Measurements from ENCODE around the gene TBL1XR1. TPM values are rescaled to one million over a fixed set of nuclear protein-coding genes. Genes with fewer than 3 reads are reported as not detected.
A peak's percentile ranks its signal among the peaks of the same experiment; 100 is the strongest.

TBL1XR1 gene
- total and polyA plus RNA-seq, 2 of the 8 experiments (the other 6 are each of a cell fraction or from before 2014, with no cell fraction given), result 28.1 to 147 TPM

- Histone ChIP-seq H3K79me1 (ENCODE audit: low read depth, low read length) (no peaks in the 10 kb centered on the region), H2BK5ac (ENCODE audit: low read depth, low read length) (no peak overlapping the region), H3K27ac (ENCODE audit: low read depth, low read length) (no peak overlapping the region), H2AK5ac (ENCODE audit: low read depth, low read length) (no peak overlapping the region), H3K18ac (ENCODE audit: extremely low read depth, low read length) (no peak overlapping the region), H3K9ac (replicated peaks in 1 of 4; ENCODE audit: extremely low read depth in 1 of 4, low read depth in 3 of 4, low read length in 3 of 4) (no peak overlapping the region), H3K9me3 (ENCODE audit: insufficient read depth in 2 of 2, low read depth in 1 of 2, low read length in 1 of 2) (no peaks in the 10 kb centered on the region), H2BK12ac (ENCODE audit: low read depth, low read length) (no peak overlapping the region), H3K4me1 (replicated peaks in 1 of 4; ENCODE audit: control insufficient read depth in 3 of 4, insufficient read depth in 4 of 4, low read length in 3 of 4) (peaks cover 0 to 13% (median 5%) of the 10 kb centered on the region in 4 experiments; a peak in 4 of 7 replicates), H3K4me3 (ENCODE audit: extremely low read depth in 1 of 4, insufficient read depth in 2 of 4, low read depth in 3 of 4, low read length in 4 of 4) (peak overlapping the region in 1 of 4 experiments; percentile 22; a peak in 1 of 8 replicates), H4K5ac (ENCODE audit: insufficient read length, low read depth, low read length) (no peak overlapping the region), H3K23me2 (ENCODE audit: low read depth, low read length) (no peaks in the 10 kb centered on the region), H3K4ac (replicated peaks; ENCODE audit: insufficient read length, low read depth, low read length) (no peak overlapping the region), H3K56ac (replicated peaks; ENCODE audit: insufficient read length, low read depth, low read length) (no peak overlapping the region), H4K8ac (ENCODE audit: extremely low read depth, insufficient read depth, low read length) (no peak overlapping the region), H3K4me2 (ENCODE audit: insufficient read depth in 1 of 2, low read depth in 2 of 2, low read length in 2 of 2) (no peak overlapping the region; a peak in 1 of 4 replicates), H2BK120ac (replicated peaks; ENCODE audit: low read depth, low read length) (no peak overlapping the region), H3K79me2 (ENCODE audit: control insufficient read depth in 1 of 2, insufficient read depth in 2 of 2, low read length in 2 of 2) (peaks cover 28 to 99% of the 10 kb centered on the region in 2 experiments), H4K91ac (replicated peaks; ENCODE audit: insufficient read length, low read length) (no peak overlapping the region), H4K20me1 (replicated peaks in 1 of 2; ENCODE audit: control insufficient read depth in 1 of 2, insufficient read depth in 2 of 2, low read length in 2 of 2) (peaks cover 14 to 20% of the 10 kb centered on the region in 2 experiments), H3K14ac (ENCODE audit: insufficient read length) (no peak overlapping the region), H2AFZ (ENCODE audit: low read length) (no peak overlapping the region), H3K27me3 (replicated peaks in 1 of 4; ENCODE audit: control insufficient read depth in 3 of 4, extremely low read depth in 1 of 4, insufficient read depth in 3 of 4, low read length in 3 of 4) (no peaks in the 10 kb centered on the region), H2BK15ac (ENCODE audit: low read length) (no peak overlapping the region), H3K23ac (ENCODE audit: insufficient read length) (no peak overlapping the region), H3K36me3 (ENCODE audit: control insufficient read depth in 2 of 4, insufficient read depth in 4 of 4, low read length in 3 of 4) (no peaks in the 10 kb centered on the region; a peak in 1 of 8 replicates), H2BK20ac (ENCODE audit: low read length) (no peak overlapping the region)
- FAIRE-seq (no peak), DNase-seq (ENCODE audit: low read depth in 1 of 2, low spot score in 2 of 2) (no peak)
- no peak for TF ChIP-seq EGR1 (IDR thresholded peaks at IDR 0.05; ENCODE audit: borderline replicate concordance, low read depth, low read length)
- TF ChIP-seq CEBPB (IDR thresholded peaks at IDR 0.05; ENCODE audit: low read depth, low read length), result no peak
- ChIA-PET CTCF (ENCODE audit: partially characterized antibody) (interaction anchor here (1.0 kb wide), 1 partner anchor 50 kb away, joined by 4 read pairs; no protein-coding TSS in a partner anchor), POLR2A (ENCODE audit: partially characterized antibody) (no interaction called here)
- 54% methylated on average over 4 of the region's 4 CpGs; no CpG with 5 or more reads in 1 of the 2 experiments for WGBS, 2 experiments (ENCODE audit: extremely low coverage in 1 of 2, insufficient coverage in 1 of 2, insufficient read length in 1 of 2, insufficient replicate concordance in 2 of 2, low coverage in 1 of 2, low lambda C conversion rate in 2 of 2, missing lambda C conversion rate in 1 of 2)
Measured at GRCh38 chr3:177157492-177157891, 39.8 kb downstream of the TBL1XR1 start.

All from H1 (cell line).